ENCODE results near the gene MICU1.

DNA sequence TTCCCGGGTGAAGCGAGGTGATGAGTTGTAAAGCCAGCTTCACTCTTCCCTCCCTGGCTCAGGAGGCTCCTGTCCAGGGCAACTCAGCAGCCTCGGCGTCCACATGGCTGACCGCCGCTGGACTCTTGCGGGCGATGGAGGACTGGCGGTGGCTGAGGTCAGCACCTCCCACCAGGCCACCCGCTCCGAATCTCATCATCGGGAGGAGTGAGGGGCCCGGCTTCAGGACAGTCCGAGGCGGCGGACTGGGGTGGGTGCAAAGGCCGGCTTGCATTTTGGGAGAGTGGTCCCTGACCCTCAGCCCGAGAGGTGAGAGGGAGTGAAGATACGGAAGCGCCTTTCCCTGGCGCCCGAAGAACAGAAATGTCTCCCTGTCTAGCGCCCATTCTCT is 271.9 kb downstream of the MICU1 start:
- TF ChIP-seq POLR2AphosphoS5 (IDR thresholded peaks at IDR 0.05; ENCODE audit: low read depth), result no peak
- TF ChIP-seq, protein P1, sequence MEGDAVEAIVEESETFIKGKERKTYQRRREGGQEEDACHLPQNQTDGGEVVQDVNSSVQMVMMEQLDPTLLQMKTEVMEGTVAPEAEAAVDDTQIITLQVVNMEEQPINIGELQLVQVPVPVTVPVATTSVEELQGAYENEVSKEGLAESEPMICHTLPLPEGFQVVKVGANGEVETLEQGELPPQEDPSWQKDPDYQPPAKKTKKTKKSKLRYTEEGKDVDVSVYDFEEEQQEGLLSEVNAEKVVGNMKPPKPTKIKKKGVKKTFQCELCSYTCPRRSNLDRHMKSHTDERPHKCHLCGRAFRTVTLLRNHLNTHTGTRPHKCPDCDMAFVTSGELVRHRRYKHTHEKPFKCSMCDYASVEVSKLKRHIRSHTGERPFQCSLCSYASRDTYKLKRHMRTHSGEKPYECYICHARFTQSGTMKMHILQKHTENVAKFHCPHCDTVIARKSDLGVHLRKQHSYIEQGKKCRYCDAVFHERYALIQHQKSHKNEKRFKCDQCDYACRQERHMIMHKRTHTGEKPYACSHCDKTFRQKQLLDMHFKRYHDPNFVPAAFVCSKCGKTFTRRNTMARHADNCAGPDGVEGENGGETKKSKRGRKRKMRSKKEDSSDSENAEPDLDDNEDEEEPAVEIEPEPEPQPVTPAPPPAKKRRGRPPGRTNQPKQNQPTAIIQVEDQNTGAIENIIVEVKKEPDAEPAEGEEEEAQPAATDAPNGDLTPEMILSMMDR (conservative IDR thresholded peaks at IDR 0.05; ENCODE audit: low read depth in 2 of 2), result no peak
- TF ChIP-seq EZH2 (IDR thresholded peaks at IDR 0.05; ENCODE audit: low read depth, unreplicated experiment), result no peak
- TF ChIP-seq CREB1 (CRISPR knock-in tag; IDR thresholded peaks at IDR 0.05; ENCODE audit: low read depth), result no peak
- no peak for TF ChIP-seq STAT1 (IDR thresholded peaks at IDR 0.05; ENCODE audit: unreplicated experiment)
- TF ChIP-seq, protein P2, sequence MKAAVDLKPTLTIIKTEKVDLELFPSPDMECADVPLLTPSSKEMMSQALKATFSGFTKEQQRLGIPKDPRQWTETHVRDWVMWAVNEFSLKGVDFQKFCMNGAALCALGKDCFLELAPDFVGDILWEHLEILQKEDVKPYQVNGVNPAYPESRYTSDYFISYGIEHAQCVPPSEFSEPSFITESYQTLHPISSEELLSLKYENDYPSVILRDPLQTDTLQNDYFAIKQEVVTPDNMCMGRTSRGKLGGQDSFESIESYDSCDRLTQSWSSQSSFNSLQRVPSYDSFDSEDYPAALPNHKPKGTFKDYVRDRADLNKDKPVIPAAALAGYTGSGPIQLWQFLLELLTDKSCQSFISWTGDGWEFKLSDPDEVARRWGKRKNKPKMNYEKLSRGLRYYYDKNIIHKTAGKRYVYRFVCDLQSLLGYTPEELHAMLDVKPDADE (IDR thresholded peaks at IDR 0.05), result no peak
- TF ChIP-seq EZH2phosphoT487 (IDR thresholded peaks at IDR 0.05; ENCODE audit: unreplicated experiment), result no peak
- no peak for TF ChIP-seq ZNF114 (CRISPR knock-in tag; IDR thresholded peaks at IDR 0.05)

Measured in GM23338 (cell line).